Fibroblast of skin of right quadriceps (primary cell): ENCODE results near the gene GKN1.

ENCODE experiments used
- DNase-seq: peaks from one replicate; pipeline ENCODE4 v3.0.0-alpha.2; 2013

The GKN1 gene

DNA sequence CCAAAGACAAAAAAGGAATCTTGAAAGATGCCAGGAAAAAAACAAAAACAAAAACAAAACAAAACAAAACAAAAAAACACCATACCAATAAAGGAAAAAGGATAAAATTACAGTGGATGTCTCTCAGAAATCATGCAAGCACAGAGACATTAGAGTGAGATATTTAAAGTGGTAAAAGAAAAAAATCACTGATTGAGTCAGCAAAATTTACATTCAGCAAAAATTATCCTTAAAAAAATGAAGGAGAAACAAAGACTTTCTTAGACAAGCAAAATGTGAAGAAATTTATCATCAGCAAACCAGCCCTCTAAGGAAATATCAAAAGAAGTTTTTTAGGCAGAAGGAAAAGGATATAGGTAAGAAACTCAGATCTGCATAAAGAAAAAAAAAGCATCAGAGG is 10.2 kb upstream of the GKN1 start:
- no peak for DNase-seq

DNA sequence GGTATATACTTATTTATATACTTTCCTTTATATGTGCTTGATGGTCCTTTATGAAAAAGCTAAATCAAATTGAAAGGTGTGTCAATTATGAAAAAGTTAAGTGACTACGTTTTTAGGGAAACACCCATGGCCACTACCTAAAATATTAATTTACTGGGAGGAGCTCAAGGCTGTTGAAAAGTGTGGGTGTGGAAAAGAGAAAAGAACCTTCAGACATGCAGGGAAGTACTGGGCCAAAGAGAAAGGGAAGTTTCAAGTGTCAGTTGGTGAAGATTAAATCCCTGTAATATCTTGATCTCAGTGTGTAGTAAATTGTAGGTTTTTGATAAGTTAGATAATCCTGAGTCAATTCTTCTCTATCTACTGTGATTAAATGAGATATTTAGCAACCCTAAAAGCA is 6.2 kb upstream of the GKN1 start:
- no peak for DNase-seq

DNA sequence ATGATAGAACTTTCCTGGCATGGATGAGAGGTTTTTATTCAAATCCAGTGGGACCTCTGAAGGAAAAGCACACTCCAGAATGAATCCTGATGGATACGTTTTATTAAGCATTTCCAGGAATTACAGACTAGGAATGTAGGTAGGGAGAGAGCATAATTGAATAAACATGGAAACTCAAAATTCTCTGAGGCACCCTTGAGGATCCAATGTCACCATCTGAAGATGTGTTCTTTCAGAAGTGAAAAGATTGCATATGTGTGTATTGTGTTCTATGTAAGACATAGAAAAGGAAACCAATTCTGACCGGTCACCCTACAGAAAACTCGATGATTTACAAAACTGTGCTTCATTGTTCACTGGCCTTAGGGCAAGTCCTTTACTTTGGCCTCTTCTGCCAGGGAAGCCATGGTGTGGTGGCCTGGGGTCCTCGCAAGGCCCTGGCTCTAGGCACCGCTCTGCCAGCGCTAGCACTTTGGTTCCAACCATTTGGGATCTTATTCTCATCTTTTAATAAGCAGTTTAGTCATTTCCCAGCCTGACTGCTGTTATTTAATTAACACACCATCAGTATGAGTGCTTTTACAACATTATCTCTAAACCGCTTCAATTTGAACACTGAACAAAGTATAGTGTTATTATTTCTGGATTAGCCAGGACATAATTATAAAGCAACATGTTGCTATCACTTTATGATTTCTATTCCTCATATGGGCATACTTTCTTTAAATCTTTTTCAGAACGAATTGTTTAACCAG is 4.5 kb upstream of the GKN1 start:
- no peak for DNase-seq

DNA sequence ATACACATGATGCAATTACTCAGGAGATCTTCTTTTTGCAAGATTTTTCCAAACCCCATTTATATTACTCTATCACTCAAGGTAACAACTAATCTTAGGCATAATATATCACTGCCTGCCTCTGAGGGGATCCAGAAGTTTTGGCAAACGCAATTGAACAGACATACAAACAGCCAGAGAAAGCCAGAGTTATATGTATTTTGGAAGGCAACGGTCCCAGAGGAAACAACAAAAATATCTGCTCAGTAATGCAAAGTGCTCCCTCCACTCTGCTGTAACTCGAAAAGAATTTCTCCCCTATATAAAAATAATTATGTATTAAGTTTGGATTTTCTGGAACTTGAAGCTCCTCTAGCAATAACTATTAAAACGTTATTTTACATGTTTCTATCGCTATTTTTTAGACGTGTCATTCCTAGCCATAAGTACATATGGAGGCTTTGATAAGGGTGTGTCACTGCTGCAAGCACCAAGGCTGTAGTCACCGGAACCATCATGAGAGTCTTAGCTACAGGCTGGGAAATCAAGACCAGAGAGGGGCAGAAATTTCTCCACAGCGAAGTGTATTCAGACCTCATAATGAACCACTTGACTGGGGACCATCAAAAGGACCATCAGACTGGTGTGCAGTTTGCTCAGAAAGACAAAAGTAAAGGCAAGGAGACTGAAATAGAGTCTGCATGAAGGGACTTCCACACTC is 3.7 kb upstream of the GKN1 start:
- DNase-seq, result peak; percentile 54

GRCh38 chr2:68971591-68972231 is 2.7 kb upstream of the GKN1 start:
- peak; percentile 97 for DNase-seq

GRCh38 chr2:68974946-68975665 is 670 bp downstream of the GKN1 start:
- no peak for DNase-seq

- DNase-seq, result no peak
Observed at GRCh38 chr2:68975844-68976243, 1.4 kb downstream of the GKN1 start.

- no peak for DNase-seq
Observed at GRCh38 chr2:68977453-68977852, 3.0 kb downstream of the GKN1 start.

- no peak for DNase-seq
Observed at GRCh38 chr2:68978098-68978497, 3.7 kb downstream of the GKN1 start.

GRCh38 chr2:68980956-68981355 is 6.5 kb downstream of the GKN1 start:
- DNase-seq, result no peak

DNA sequence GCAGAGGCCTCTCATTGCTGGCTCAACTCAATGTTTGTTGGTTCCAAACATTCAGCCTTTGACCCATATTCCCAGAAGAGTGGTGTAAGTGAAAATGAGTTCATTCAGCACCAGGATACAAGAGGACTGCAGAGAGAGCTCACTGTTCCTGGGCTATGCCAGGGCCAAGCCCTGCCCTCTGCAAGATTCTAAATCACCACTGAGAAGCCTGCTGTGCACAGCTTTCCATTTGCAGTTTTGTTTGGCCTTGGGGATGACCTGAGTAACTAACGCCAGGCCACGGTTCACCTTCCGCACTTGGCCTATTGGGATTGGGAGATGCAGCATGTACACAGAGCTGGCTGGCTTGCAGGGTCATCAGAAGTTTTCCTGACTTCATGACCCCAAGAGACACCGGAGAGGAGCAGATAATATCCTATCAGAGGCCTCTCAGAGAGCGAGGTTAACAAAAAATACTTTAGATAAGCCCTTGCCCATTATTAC is 12.6 kb downstream of the GKN1 start:
- no peak for DNase-seq

DNA sequence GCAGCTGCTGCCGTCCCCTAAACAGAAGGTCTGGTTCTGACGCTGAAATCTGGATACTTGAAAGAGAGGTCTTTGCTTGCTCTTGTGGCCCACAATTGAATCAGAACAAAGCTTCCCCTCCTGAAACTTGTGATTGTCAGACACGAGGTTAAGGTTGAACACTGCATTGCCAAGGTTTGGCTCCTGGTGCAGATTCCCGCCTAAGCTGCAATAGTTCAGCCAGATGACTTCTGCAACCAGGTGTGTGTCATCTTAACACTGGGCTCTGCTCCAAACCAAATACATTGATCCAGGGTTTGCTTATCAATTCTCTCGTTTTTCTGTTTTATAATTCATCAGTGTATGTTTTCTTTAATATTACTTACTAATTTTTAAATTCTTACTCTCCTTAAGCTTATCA is 14.6 kb downstream of the GKN1 start:
- no peak for DNase-seq

DNA sequence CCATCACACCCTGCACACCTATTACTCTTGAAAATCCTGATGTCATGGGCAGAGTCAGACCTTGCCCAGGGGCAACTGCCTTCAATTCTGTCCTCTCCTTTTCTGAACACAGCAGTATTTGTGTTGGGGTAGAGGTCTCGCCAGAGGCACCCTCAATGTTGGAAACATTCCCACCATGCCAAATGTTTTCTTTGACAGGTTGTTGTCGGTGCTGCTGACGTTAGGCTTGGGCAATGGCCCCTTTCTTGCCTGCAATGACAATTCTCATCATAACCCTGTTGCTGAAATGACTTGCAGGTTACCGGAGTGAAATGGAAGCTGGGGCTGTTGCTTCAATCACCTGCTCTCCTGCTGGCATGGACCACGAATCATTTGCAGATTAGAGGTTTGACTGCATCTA is 17.9 kb downstream of the GKN1 start:
- DNase-seq, result no peak

DNA sequence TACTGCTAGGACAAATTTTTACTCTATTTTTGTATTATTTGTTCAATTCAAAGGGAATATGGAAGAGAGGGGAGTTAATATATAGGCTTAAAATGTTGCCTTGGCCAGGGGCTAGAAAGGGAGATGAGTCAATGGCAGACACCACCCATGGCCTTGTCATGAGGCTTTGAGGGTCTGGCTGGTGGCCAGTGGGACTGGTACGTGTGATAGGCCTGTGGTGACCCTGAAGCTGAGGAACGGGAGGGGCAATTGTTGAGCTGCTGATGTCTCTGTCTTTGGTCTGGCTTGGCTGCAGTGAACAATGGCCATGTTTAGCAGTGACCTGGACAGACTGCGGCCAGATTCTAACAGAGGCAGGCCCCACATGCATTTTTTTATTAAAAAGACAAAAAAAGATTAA is 18.5 kb downstream of the GKN1 start:
- DNase-seq, result no peak

GRCh38 chr2:68993660-68994059 is 19.2 kb downstream of the GKN1 start:
- DNase-seq, result no peak

GRCh38 chr2:68994864-68995263 is 20.4 kb downstream of the GKN1 start:
- DNase-seq, result peak; percentile 76

DNA sequence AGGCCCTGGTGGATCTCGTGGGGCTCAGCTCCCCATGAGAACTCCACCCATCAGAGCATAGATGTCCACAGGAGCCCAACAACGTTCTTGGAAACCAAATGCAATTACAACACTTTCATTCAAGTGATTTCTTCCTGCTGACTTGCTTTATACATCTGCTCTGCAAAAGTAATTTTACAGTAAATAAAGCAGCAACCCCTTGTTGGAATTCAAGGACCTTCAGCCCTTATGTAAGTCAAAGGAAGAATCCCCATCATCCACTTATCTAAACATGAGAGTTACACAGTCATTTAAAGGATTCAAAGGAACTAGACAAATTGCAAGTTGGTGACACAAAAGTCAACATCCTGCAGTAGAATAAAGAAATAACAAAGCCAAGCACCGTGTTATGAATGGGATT is 21.5 kb downstream of the GKN1 start:
- no peak for DNase-seq

DNA sequence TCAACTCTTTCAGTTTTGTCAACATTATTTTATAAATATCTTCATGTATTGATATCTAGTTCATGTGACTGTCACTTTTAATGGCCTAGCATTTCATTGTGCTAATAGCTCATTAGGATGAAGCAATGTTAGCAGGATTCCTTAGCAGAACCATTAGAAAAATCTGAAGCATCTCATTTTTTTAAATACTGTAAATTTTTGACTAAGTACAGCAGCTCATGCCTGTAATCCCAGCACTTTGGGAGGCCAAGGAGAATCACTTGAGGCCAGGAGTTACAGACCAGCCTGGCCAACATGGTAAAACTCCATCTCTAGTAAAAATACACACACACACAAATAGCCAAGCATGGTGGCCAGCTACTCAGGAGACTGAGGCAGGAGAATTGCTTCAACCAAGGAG is 23.0 kb downstream of the GKN1 start:
- no peak for DNase-seq

DNA sequence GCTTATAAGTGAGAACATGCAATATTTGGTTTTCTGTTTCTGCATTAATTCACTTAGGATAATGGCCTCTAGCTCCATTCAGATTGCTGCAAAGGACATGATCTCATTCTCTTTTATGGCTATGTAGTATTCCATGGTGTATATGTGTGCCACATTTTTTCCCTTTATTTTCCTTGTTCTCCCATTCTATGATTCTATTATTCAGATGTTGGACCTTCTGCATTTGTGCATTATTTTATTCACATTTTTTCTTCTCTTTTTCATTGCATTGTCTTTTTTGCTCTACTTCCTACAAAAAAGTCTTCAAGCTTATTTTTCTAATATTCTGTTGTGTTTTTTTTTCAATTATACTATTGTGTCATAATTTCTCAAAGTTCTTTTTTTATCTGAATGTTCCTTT is 27.4 kb downstream of the GKN1 start:
- DNase-seq, result no peak

DNA sequence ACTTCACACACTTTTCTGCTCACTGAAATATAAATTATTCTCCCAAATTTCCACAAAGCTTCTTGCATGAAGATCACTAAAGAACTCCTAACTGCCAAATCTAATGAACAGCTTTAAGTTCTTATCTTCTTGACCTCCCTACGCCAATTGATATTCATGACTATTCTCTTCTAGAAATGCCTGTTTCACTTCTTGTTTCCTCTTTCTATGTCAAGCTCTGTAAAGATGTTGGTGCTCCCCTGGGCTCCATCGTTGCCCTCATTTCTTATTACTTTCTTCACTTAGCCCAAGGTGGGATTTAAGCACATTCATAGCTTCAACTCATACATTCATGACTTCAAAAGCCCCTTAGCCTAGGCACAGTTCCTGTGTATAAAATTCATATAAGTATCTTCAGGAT is 29.3 kb downstream of the GKN1 start:
- DNase-seq, result no peak

DNA sequence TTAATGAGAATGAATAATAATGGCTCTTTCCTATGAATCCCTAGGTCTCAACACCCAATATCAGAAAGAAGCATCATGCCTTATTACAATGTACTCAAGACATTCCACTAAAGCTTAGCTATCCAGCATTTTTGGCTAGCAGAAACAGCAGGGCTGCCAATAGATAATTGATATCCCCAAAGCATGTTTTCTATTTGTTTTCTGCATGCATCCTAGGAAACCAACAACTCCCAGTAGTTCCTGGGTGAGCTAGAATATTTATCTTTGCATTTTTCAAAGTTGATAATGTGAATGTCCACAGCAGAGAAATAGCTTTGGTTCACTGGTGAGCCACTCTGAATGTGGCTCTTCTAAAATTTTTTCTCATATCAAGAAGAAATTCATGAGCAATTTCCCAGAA is 32.7 kb downstream of the GKN1 start:
- DNase-seq, result no peak

GRCh38 chr2:69007603-69008002 is 33.2 kb downstream of the GKN1 start:
- DNase-seq, result no peak

DNA sequence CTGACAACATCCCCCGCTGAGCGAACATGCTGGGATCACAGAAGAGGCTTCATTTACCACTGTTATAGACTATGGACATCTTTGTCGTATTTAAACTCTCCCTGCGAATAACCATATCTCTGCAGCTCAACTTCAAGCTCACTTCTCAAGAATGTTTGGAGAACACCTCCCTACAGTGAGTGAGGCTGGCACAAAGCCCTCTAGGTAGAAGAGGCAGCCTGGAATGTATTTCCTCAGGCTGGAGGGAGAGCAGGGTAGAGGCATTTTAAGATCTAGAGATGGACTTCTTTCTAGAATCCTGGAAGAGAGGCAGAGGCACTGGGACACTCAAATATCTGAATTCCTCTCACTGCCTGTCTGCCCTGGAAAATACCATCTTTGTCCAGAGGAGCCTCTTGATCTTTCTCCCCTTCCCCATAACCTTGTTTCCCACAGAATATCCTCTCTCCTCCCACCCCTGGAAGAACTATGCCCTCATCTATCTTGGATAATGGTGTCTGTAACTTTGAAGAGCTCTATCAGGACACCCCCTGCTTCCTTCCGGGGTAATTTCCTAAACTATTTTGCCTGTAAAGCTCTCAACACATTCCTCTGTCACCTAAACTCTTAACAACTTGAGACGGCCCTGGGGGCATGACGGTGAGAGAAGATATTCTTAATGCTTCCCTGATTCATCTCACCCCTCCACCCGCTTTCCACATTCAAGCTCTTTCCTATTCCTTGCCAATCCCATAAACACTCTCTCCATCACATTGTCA is 36.2 kb downstream of the GKN1 start:
- DNase-seq, result peak; percentile 63
